Fibroblast of lung (primary cell): ENCODE data around the gene ADRB1. TPM values are rescaled to one million over a fixed set of nuclear protein-coding genes. Genes with fewer than 3 reads are reported as not detected.

ENCODE experiments used
- DNase-seq, 2 donors: peaks; one replicate each; pipeline versions ENCODE4 v3.0.0 to v3.0.0-alpha.2; 2010; ENCODE audit warnings: low read depth in 2 of 2
- H2AFZ ChIP-seq: 2 replicates; pipeline ENCODE4 v1.5.1; 2012; ENCODE audit warnings: low read length, control low read depth, inconsistent platforms
- H3K27ac ChIP-seq: 2 replicates; pipeline ENCODE4 v1.5.1; 2011; ENCODE audit warnings: low read length, control low read depth; ENCODE audit not compliant: insufficient read depth
- H3K27me3 ChIP-seq: 2 replicates; pipeline ENCODE4 v1.5.1; 2011; ENCODE audit warnings: mild to moderate bottlenecking, low read length; ENCODE audit not compliant: control insufficient read depth, insufficient read depth
- H3K36me3 ChIP-seq: 2 replicates; pipeline ENCODE4 v1.5.1; 2011; ENCODE audit warnings: low read length; ENCODE audit not compliant: control insufficient read depth, insufficient read depth
- H3K4me1 ChIP-seq: 2 replicates; pipeline ENCODE4 v1.5.1; 2011; ENCODE audit warnings: low read length; ENCODE audit not compliant: control insufficient read depth, insufficient read depth; ENCODE audit errors: extremely low read depth
- H3K4me2 ChIP-seq: 2 replicates; pipeline ENCODE4 v1.5.1; 2011; ENCODE audit warnings: low read length, control low read depth; ENCODE audit not compliant: insufficient read depth; ENCODE audit errors: extremely low read depth
- H3K4me3 ChIP-seq, 4 experiments: fragments of 200-600 bp in 1 of 4; sonication (generic) in 1 of 4; replicated peaks in 1 of 4; 2 replicates each; pipeline ENCODE4 v1.5.1; 2011 to 2016; ENCODE audit warnings: low read length in 4 of 4, low read depth in 3 of 4, mild to moderate bottlenecking in 3 of 4, control low read depth in 2 of 4, inconsistent platforms in 1 of 4, mixed read lengths in 1 of 4; ENCODE audit not compliant: insufficient read depth in 1 of 4; ENCODE audit errors: control extremely low read depth in 1 of 4
- H3K79me2 ChIP-seq: 2 replicates; pipeline ENCODE4 v1.5.1; 2012; ENCODE audit warnings: mild to moderate bottlenecking, low read length, inconsistent platforms; ENCODE audit not compliant: control insufficient read depth, insufficient read depth
- H3K9ac ChIP-seq: 2 replicates; pipeline ENCODE4 v1.5.1; 2011; ENCODE audit warnings: mild to moderate bottlenecking, low read length, control low read depth; ENCODE audit not compliant: insufficient read depth
- H3K9me3 ChIP-seq: 2 replicates; pipeline ENCODE4 v1.5.1; 2012; ENCODE audit warnings: low read depth, low read length; ENCODE audit not compliant: control insufficient read depth, insufficient read depth
- H4K20me1 ChIP-seq: 2 replicates; pipeline ENCODE4 v1.5.1; 2011; ENCODE audit warnings: low read length; ENCODE audit not compliant: control insufficient read depth, insufficient read depth; ENCODE audit errors: extremely low read depth
- CTCF ChIP-seq, 2 donors: IDR thresholded peaks in 1 of 2; conservative IDR thresholded peaks in 1 of 2; 1 replicate in 1 of 2; 2 replicates in 1 of 2; pipeline ENCODE4 v1.5.1; 2011 to 2012; ENCODE audit warnings: low read length in 2 of 2, control low read depth in 1 of 2, inconsistent platforms in 1 of 2, low read depth in 1 of 2, mild to moderate bottlenecking in 1 of 2
- EZH2 ChIP-seq: IDR thresholded peaks from 2 replicates; pipeline ENCODE4 v1.5.1; 2012; ENCODE audit warnings: low read length, control low read depth, mild to moderate bottlenecking; ENCODE audit errors: missing control alignments
- polyA plus RNA-seq, 2 donors: library from polyadenylated mRNA; depleted of rRNA in 1 of 2; stranded (reverse) in 1 of 2; unstranded in 1 of 2; fragments of >200 nt; gene quantifications; 2 replicates each; pipeline ENCODE4 v1.2.1, GENCODE V29; 2011 to 2012; ENCODE audit warnings: missing spikeins in 1 of 2
- total RNA-seq: library from RNA; depleted of rRNA; stranded (reverse); fragments of >200 nt; gene quantifications from 2 replicates; pipeline ENCODE4 v1.2.1, GENCODE V29; 2014

The ADRB1 gene
- total and polyA plus RNA-seq, 2 donors (not counting 1 experiment from before 2014, with no cell fraction given) = not detected

GRCh38 chr10:114024876-114025610 is 18.6 kb upstream of the ADRB1 start:
- Histone ChIP-seq H3K27ac (no peak overlapping the region), H3K36me3 (no peaks in the 10 kb centered on the region), H3K79me2 (no peaks in the 10 kb centered on the region), H4K20me1 (no peaks in the 10 kb centered on the region), H3K9me3 (no peaks in the 10 kb centered on the region), H3K9ac (no peak overlapping the region), H3K4me2 (no peak overlapping the region), H3K27me3 (no peaks in the 10 kb centered on the region), H3K4me3 (no peak overlapping the region), H3K4me1 (no peaks in the 10 kb centered on the region), H2AFZ (no peak overlapping the region)
- DNase-seq = peak; percentile 17 to 71
- no peak for TF ChIP-seq EZH2
- TF ChIP-seq CTCF (conservative IDR thresholded peaks at IDR 0.05 in 1 of 2, IDR thresholded peaks at IDR 0.05 in 1 of 2; ENCODE audit: low read depth in 1 of 2, low read length in 2 of 2) = no peak

GRCh38 chr10:114025611-114026130 is 18.0 kb upstream of the ADRB1 start:
- Histone ChIP-seq H3K9me3 (no peaks in the 10 kb centered on the region), H3K9ac (no peak overlapping the region), H3K36me3 (no peaks in the 10 kb centered on the region), H3K4me3 (no peak overlapping the region), H3K4me2 (no peak overlapping the region), H3K27me3 (no peaks in the 10 kb centered on the region), H2AFZ (no peak overlapping the region), H4K20me1 (no peaks in the 10 kb centered on the region), H3K27ac (no peak overlapping the region), H3K4me1 (no peaks in the 10 kb centered on the region), H3K79me2 (no peaks in the 10 kb centered on the region)
- TF ChIP-seq CTCF (conservative IDR thresholded peaks at IDR 0.05 in 1 of 2, IDR thresholded peaks at IDR 0.05 in 1 of 2; ENCODE audit: low read depth in 1 of 2, low read length in 2 of 2) (no peak), EZH2 (no peak)
- DNase-seq = no peak

GRCh38 chr10:114026189-114027040 is 17.3 kb upstream of the ADRB1 start:
- H3K27ac ChIP-seq = no peak overlapping the region
- no peak for TF ChIP-seq EZH2
- TF ChIP-seq CTCF (conservative IDR thresholded peaks at IDR 0.05 in 1 of 2, IDR thresholded peaks at IDR 0.05 in 1 of 2; ENCODE audit: low read depth in 1 of 2, low read length in 2 of 2) = no peak
- H3K4me2 ChIP-seq = no peak overlapping the region
- no peak overlapping the region for H3K9ac ChIP-seq
- no peak overlapping the region for H2AFZ ChIP-seq
- H3K36me3 ChIP-seq = no peaks in the 10 kb centered on the region
- no peaks in the 10 kb centered on the region for H4K20me1 ChIP-seq
- no peaks in the 10 kb centered on the region for H3K79me2 ChIP-seq
- peak; percentile 49 to 86 for DNase-seq
- H3K4me1 ChIP-seq = no peaks in the 10 kb centered on the region
- H3K27me3 ChIP-seq = no peaks in the 10 kb centered on the region
- H3K4me3 ChIP-seq = no peak overlapping the region
- no peaks in the 10 kb centered on the region for H3K9me3 ChIP-seq
